GM23338 (cell line): Measurements from ENCODE around the gene KLHDC8A. TPM values are rescaled to one million over a fixed set of nuclear protein-coding genes. Genes with fewer than 3 reads are reported as not detected.
"Not testable (repeated sequence)": the region's sequence is repeated elsewhere in the genome, so short reads cannot be mapped to it uniquely, and the experiment has no call there.

ENCODE experiments used
- ATAC-seq: fragments of 200-7000 bp; cut with Tn5 transposase; 3 replicates; pipeline ENCODE4 v1.9.1; 2020
- DNase-seq: peaks from one replicate; pipeline ENCODE4 v3.0.0-alpha.2; 2015; ENCODE audit warnings: low spot score
- H2AFZ ChIP-seq: fragments of 200-600 bp; sonication (generic); 2 replicates; pipeline ENCODE4 v1.8.0; 2016; ENCODE audit warnings: antibody characterized with exemption, mild to moderate bottlenecking, moderate library complexity
- H3F3A ChIP-seq: fragments of 200-600 bp; sonication (generic); replicated peaks from 2 replicates; pipeline ENCODE4 v1.8.0; 2017; ENCODE audit warnings: antibody characterized with exemption, mixed run types, low read depth
- H3K27ac ChIP-seq: fragments of 200-600 bp; sonication (generic); 2 replicates; pipeline ENCODE4 v1.6.1; 2016; ENCODE audit warnings: low read depth
- H3K27me3 ChIP-seq: fragments of 200-600 bp; sonication (generic); 2 replicates; pipeline ENCODE4 v1.8.0; 2016; ENCODE audit warnings: mild to moderate bottlenecking, mixed run types, moderate library complexity; ENCODE audit not compliant: insufficient read depth
- H3K36me3 ChIP-seq: fragments of 200-600 bp; sonication (generic); 2 replicates; pipeline ENCODE4 v1.8.0; 2016; ENCODE audit warnings: mild to moderate bottlenecking; ENCODE audit not compliant: insufficient read depth
- H3K4me1 ChIP-seq: fragments of 200-600 bp; sonication (generic); 2 replicates; pipeline ENCODE4 v1.8.0; 2016; ENCODE audit warnings: mild to moderate bottlenecking, moderate library complexity; ENCODE audit not compliant: insufficient read depth
- H3K4me2 ChIP-seq: fragments of 200-600 bp; sonication (generic); 2 replicates; pipeline ENCODE4 v1.7.1; 2017; ENCODE audit warnings: mixed run types
- H3K4me3 ChIP-seq: fragments of 200-600 bp; sonication (generic); 2 replicates; pipeline ENCODE4 v1.6.1; 2016; ENCODE audit warnings: mixed run types
- H3K79me2 ChIP-seq: fragments of 200-600 bp; sonication (generic); replicated peaks from 2 replicates; pipeline ENCODE4 v1.8.0; 2017; ENCODE audit warnings: mild to moderate bottlenecking; ENCODE audit not compliant: insufficient read depth
- H3K9me2 ChIP-seq: fragments of 200-600 bp; sonication (generic); 2 replicates; pipeline ENCODE4 v1.8.0; 2017; ENCODE audit not compliant: insufficient read depth
- H4K20me1 ChIP-seq: fragments of 200-600 bp; sonication (generic); replicated peaks from 2 replicates; pipeline ENCODE4 v1.8.0; 2017; ENCODE audit warnings: mild to moderate bottlenecking; ENCODE audit not compliant: insufficient read depth
- H3K27ac Mint-ChIP-seq: 2 replicates; pipeline ENCODE4 v1.8.0; 2020; ENCODE audit warnings: inconsistent platforms, mild to moderate bottlenecking, moderate library complexity, mixed read lengths
- H3K27me3 Mint-ChIP-seq: 3 replicates; pipeline ENCODE4 v1.8.0; 2022; ENCODE audit warnings: low read depth, mild to moderate bottlenecking, moderate library complexity, mixed read lengths, inconsistent platforms; ENCODE audit not compliant: insufficient read depth, poor library complexity
- H3K36me3 Mint-ChIP-seq: 3 replicates; pipeline ENCODE4 v1.8.0; 2021; ENCODE audit warnings: low read depth, mild to moderate bottlenecking, inconsistent platforms, moderate library complexity, mixed read lengths
- H3K4me1 Mint-ChIP-seq: 3 replicates; pipeline ENCODE4 v1.8.0; 2020; ENCODE audit warnings: mild to moderate bottlenecking, inconsistent platforms, mixed read lengths
- H3K4me3 Mint-ChIP-seq: 3 replicates; pipeline ENCODE4 v1.8.0; 2021; ENCODE audit warnings: moderate library complexity, mild to moderate bottlenecking, inconsistent platforms, mixed read lengths
- H3K9me3 Mint-ChIP-seq: 3 replicates; pipeline ENCODE4 v1.8.0; 2020; ENCODE audit warnings: moderate library complexity, mild to moderate bottlenecking, inconsistent platforms, mixed read lengths
- CREB1 ChIP-seq: fragments of 250-450 bp; sonication (Bioruptor Pico); IDR thresholded peaks from 2 replicates; pipeline ENCODE4 v1.5.0; 2020; ENCODE audit warnings: low read depth, mild to moderate bottlenecking, moderate library complexity
- EZH2phosphoT487 ChIP-seq: fragments of 200-600 bp; sonication (generic); IDR thresholded peaks from one replicate; pipeline ENCODE4 v1.8.1; 2018; ENCODE audit warnings: antibody characterized with exemption; ENCODE audit not compliant: unreplicated experiment
- NANOG ChIP-seq: IDR thresholded peaks from 2 replicates; pipeline ENCODE4 v1.6.1; 2016; ENCODE audit warnings: antibody characterized with exemption, borderline replicate concordance
- POLR2AphosphoS5 ChIP-seq: IDR thresholded peaks from 2 replicates; pipeline ENCODE4 v1.6.1; 2016; ENCODE audit warnings: antibody characterized with exemption, low read depth
- ZNF114 ChIP-seq: fragments of 250-450 bp; sonication (Bioruptor Pico); IDR thresholded peaks from 2 replicates; pipeline ENCODE4 v1.5.0; 2020; ENCODE audit warnings: mild to moderate bottlenecking, moderate library complexity
- polyA plus RNA-seq: library from polyadenylated mRNA; unstranded; fragments of >200 nt; fragmentation: Nextera tagmentation; extraction: Ambion mirVana; gene quantifications from 2 replicates; pipeline ENCODE4 v1.2.1, GENCODE V29; 2016
- total RNA-seq: library from RNA; depleted of rRNA; stranded (reverse); fragments of >200 nt; shearing (Covaris generic); gene quantifications from 2 replicates; pipeline ENCODE4 v1.2.3, GENCODE V29; 2014

KLHDC8A gene
- total and polyA plus RNA-seq, 2 experiments from 2014 or later: 1.7 to 2.8 TPM

GRCh38 chr1:205298191-205298994 lies 58.3 kb downstream of the KLHDC8A start:
- Histone ChIP-seq H3K4me1 (peaks cover 52% of the 10 kb centered on the region), H4K20me1 (no peaks in the 10 kb centered on the region), H3K4me3 (no peak overlapping the region), H3F3A (peaks cover 18% of the 10 kb centered on the region), H3K27ac (peak overlapping the region; percentile 99; the same call in 1 of the 2 replicates), H3K27me3 (no peaks in the 10 kb centered on the region), H3K79me2 (peaks cover 4% of the 10 kb centered on the region; the same call in 1 of the 2 replicates), H3K36me3 (peaks cover 5% of the 10 kb centered on the region; the same call in 1 of the 2 replicates), H3K4me2 (peak overlapping the region; percentile 35), H3K9me2 (no peaks in the 10 kb centered on the region), H2AFZ (no peak overlapping the region)
- no peak overlapping the region for H3K4me3 Mint-ChIP-seq
- H3K27me3 Mint-ChIP-seq: peaks cover 35% of the 10 kb centered on the region
- TF ChIP-seq ZNF114 (CRISPR knock-in tag) (no peak), NANOG (no peak), EZH2phosphoT487 (no peak), CREB1 (peak; percentile 12; the same call in 1 of the 2 replicates)
- no peaks in the 10 kb centered on the region for H3K9me3 Mint-ChIP-seq
- DNase-seq (peak; percentile 81), ATAC-seq (no peak)
- H3K4me1 Mint-ChIP-seq: peaks cover 76% of the 10 kb centered on the region
- H3K27ac Mint-ChIP-seq: peak overlapping the region; percentile 84
- H3K36me3 Mint-ChIP-seq: peaks cover 14% of the 10 kb centered on the region

- H3F3A ChIP-seq: peaks cover 18% of the 10 kb centered on the region
- peaks cover 52% of the 10 kb centered on the region for H3K4me1 ChIP-seq
- not testable (repeated sequence) for H3K27ac ChIP-seq, H2AFZ ChIP-seq, H3K4me3 ChIP-seq, H3K27me3 ChIP-seq, H3K36me3 Mint-ChIP-seq, H4K20me1 ChIP-seq, H3K4me3 Mint-ChIP-seq, H3K9me2 ChIP-seq, H3K79me2 ChIP-seq, DNase-seq, H3K36me3 ChIP-seq, H3K9me3 Mint-ChIP-seq, ATAC-seq
- Mint-ChIP-seq H3K4me1 (peaks cover 75% of the 10 kb centered on the region), H3K27me3 (peaks cover 33% of the 10 kb centered on the region), H3K27ac (peak overlapping the region; percentile 58; the same call in 1 of the 2 replicates)
- peak overlapping the region; percentile 35; the same call in 1 of the 2 replicates for H3K4me2 ChIP-seq
Measured at GRCh38 chr1:205297546-205298177, 59.1 kb downstream of the KLHDC8A start.

GRCh38 chr1:205296154-205296553 lies 60.6 kb downstream of the KLHDC8A start:
- no peaks in the 10 kb centered on the region for H3K9me2 ChIP-seq
- H3F3A ChIP-seq: peaks cover 11% of the 10 kb centered on the region
- H3K36me3 ChIP-seq: no peaks in the 10 kb centered on the region
- H3K27ac ChIP-seq: peak overlapping the region; percentile 97
- H3K4me2 ChIP-seq: no peak overlapping the region
- DNase-seq: no peak
- H3K4me3 ChIP-seq: no peak overlapping the region
- no peak overlapping the region; the same call in 2 of the 3 replicates for H3K4me3 Mint-ChIP-seq
- H3K36me3 Mint-ChIP-seq: no peaks in the 10 kb centered on the region
- peak overlapping the region; percentile 98 for H3K27ac Mint-ChIP-seq
- H3K27me3 ChIP-seq: no peaks in the 10 kb centered on the region
- TF ChIP-seq POLR2AphosphoS5: no peak
- no peaks in the 10 kb centered on the region for H4K20me1 ChIP-seq
- no peak for ATAC-seq
- peaks cover 68% of the 10 kb centered on the region for H3K4me1 Mint-ChIP-seq
- no peaks in the 10 kb centered on the region for H3K79me2 ChIP-seq
- no peak overlapping the region for H2AFZ ChIP-seq
- peaks cover 34% of the 10 kb centered on the region for H3K27me3 Mint-ChIP-seq
- peaks cover 43% of the 10 kb centered on the region for H3K4me1 ChIP-seq
- H3K9me3 Mint-ChIP-seq: no peaks in the 10 kb centered on the region
